ENCODE measurements around the gene SPTAN1.

SPTAN1 gene

GRCh38 chr9:128615571-128615970 lies 63.2 kb downstream of the SPTAN1 start:
- Mint-ChIP-seq H3K4me3 (no peak overlapping the region), H3K27me3 (ENCODE audit: low read depth, poor library complexity) (no peaks in the 10 kb centered on the region), H3K9me3 (no peaks in the 10 kb centered on the region), H3K27ac (no peak overlapping the region), H3K4me1 (no peaks in the 10 kb centered on the region), H3K36me3 (ENCODE audit: low read depth) (peaks cover 69% of the 10 kb centered on the region)
- DNase-seq: no peak
- TF ChIP-seq CTCF (IDR thresholded peaks at IDR 0.05): no peak

GRCh38 chr9:128617943-128618342 lies 65.6 kb downstream of the SPTAN1 start:
- no peak overlapping the region for H3K27ac Mint-ChIP-seq
- no peaks in the 10 kb centered on the region for H3K4me1 Mint-ChIP-seq
- no peak overlapping the region for H3K4me3 Mint-ChIP-seq
- peaks cover 72% of the 10 kb centered on the region for H3K36me3 Mint-ChIP-seq (ENCODE audit: low read depth)
- no peak for TF ChIP-seq CTCF (IDR thresholded peaks at IDR 0.05)
- DNase-seq: no peak
- no peaks in the 10 kb centered on the region for H3K9me3 Mint-ChIP-seq
- H3K27me3 Mint-ChIP-seq (ENCODE audit: low read depth, poor library complexity): no peaks in the 10 kb centered on the region

- DNase-seq: no peak
- H3K9me3 Mint-ChIP-seq: no peaks in the 10 kb centered on the region
- H3K27me3 Mint-ChIP-seq (ENCODE audit: low read depth, poor library complexity): no peaks in the 10 kb centered on the region
- no peak overlapping the region for H3K27ac Mint-ChIP-seq
- no peak overlapping the region for H3K4me3 Mint-ChIP-seq
- TF ChIP-seq CTCF (IDR thresholded peaks at IDR 0.05): no peak
- H3K4me1 Mint-ChIP-seq: no peaks in the 10 kb centered on the region
- peaks cover 65% of the 10 kb centered on the region for H3K36me3 Mint-ChIP-seq (ENCODE audit: low read depth)
Measured at GRCh38 chr9:128619127-128619526, 66.7 kb downstream of the SPTAN1 start.

GRCh38 chr9:128619779-128620178 lies 67.4 kb downstream of the SPTAN1 start:
- Mint-ChIP-seq H3K27me3 (ENCODE audit: low read depth, poor library complexity) (no peaks in the 10 kb centered on the region), H3K36me3 (ENCODE audit: low read depth) (peaks cover 71% of the 10 kb centered on the region), H3K4me3 (no peak overlapping the region), H3K9me3 (no peaks in the 10 kb centered on the region), H3K4me1 (no peaks in the 10 kb centered on the region), H3K27ac (no peak overlapping the region)
- no peak for DNase-seq
- TF ChIP-seq CTCF (IDR thresholded peaks at IDR 0.05): no peak

- Mint-ChIP-seq H3K9me3 (no peaks in the 10 kb centered on the region), H3K4me1 (no peaks in the 10 kb centered on the region), H3K36me3 (ENCODE audit: low read depth) (peaks cover 70% of the 10 kb centered on the region), H3K4me3 (no peak overlapping the region), H3K27ac (no peak overlapping the region), H3K27me3 (ENCODE audit: low read depth, poor library complexity) (no peaks in the 10 kb centered on the region)
- no peak for TF ChIP-seq CTCF (IDR thresholded peaks at IDR 0.05)
- DNase-seq: no peak
Measured at GRCh38 chr9:128621730-128622455, 69.5 kb downstream of the SPTAN1 start.

GRCh38 chr9:128624566-128624965 lies 72.2 kb downstream of the SPTAN1 start:
- no peak for DNase-seq
- peaks cover 55% of the 10 kb centered on the region for H3K36me3 Mint-ChIP-seq (ENCODE audit: low read depth)
- no peak overlapping the region for H3K4me3 Mint-ChIP-seq
- no peak overlapping the region for H3K27ac Mint-ChIP-seq
- no peaks in the 10 kb centered on the region for H3K27me3 Mint-ChIP-seq (ENCODE audit: low read depth, poor library complexity)
- H3K4me1 Mint-ChIP-seq: peaks cover 9% of the 10 kb centered on the region
- H3K9me3 Mint-ChIP-seq: no peaks in the 10 kb centered on the region
- no peak for TF ChIP-seq CTCF (IDR thresholded peaks at IDR 0.05)

All from nephron progenitor cell (in vitro differentiated cells).